Left kidney (tissue), 2 donors: ENCODE measurements around the gene LCMT2. TPM values are rescaled to one million over a fixed set of nuclear protein-coding genes. Genes with fewer than 3 reads are reported as not detected.
"Not testable (repeated sequence)": the region's sequence is repeated elsewhere in the genome, so short reads cannot be mapped to it uniquely, and the experiment has no call there.

Experiments
- DNase-seq: peaks from one replicate; pipeline ENCODE4 v3.0.0-alpha.2; 2013
- polyA plus RNA-seq: library from polyadenylated mRNA; unstranded; fragments of 120-200 nt; gene quantifications from one replicate; pipeline ENCODE4 v1.2.1, GENCODE V29; 2013; ENCODE audit not compliant: insufficient read length

Gene LCMT2
- polyA plus RNA-seq, 1 donor, result 12.9 TPM

DNA sequence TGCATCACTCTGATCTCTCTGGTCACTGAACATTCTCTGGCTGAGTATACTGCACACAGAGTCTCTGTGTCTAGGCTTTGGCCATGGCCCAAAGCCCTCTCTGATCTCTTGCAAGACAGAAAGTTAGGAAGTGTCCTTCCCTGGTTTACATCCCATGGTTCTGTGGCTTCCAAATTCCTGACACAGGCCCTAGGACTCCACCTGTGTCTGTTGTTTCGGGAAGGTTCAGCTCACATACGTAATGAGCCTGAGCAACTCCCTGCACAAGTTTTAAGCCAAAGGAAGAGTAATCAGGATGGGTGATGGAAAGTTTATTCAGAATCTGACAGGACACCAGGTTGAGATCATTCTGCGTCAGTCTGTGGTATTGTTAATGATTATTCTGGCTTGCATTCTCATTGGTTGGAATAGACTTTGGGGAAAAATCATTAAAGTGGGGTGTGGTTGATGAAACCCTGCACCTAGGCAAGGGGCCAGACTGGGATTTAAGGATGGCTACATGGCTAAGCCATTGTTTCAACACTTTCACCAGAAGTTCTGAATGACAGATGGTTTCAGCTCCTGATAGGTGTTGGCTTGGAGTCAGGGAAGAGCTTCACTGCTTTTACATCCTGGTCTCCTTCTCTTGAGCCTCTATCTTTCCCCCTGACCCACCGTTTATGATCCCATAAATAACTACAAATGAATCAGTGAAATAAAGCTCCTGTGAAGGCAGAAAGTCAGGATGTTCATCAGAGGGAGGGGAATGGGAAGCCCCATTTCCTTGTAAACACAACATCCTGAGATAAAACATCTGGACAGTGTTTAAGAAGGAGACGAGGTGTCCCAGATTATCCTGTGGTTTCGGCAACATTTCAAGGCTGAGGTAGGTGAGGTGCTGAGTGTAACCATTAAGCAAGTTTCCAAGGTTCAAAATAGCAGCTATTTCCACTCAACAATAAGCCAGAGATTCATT is 14.1 kb downstream of the LCMT2 start:
- no peak for DNase-seq

DNA sequence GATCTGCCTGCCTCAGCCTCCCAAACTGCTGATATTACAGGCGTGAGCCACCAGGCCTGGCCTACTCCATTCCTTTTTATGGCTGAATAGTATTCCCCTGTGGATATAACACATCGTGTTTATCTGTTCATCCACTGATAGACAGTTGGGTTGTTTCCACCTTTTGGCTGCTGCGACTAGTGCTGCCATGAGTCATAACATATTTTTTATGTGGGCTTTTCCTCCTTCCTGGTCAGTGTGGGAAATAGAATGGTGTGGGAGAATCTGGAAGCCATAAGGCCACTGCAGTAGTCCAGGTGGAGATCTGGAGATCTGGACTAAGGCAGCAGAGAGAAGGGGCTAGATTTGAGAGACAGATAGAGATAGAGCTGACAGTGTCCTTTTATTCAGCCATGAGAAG is 16.2 kb downstream of the LCMT2 start:
- no peak for DNase-seq

DNA sequence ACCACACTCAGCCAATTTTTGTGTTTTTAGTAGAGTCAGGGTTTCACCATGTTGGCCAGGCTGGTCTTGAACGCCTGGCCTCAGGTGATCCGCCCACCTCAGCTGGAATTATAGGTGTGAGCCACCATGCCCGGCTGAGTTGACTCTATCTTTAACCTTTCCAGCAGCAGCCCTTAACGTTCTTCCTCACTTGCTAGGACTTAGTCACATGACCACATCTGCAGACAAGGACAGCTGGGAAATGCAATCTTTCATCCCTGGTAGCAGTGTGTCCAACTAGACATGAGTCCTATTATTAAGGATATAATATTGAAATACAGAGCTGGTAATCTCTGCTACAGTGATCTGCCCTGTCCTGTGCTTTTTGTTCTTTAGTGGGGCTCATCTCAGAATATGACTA is 18.0 kb downstream of the LCMT2 start:
- DNase-seq, result no peak

DNA sequence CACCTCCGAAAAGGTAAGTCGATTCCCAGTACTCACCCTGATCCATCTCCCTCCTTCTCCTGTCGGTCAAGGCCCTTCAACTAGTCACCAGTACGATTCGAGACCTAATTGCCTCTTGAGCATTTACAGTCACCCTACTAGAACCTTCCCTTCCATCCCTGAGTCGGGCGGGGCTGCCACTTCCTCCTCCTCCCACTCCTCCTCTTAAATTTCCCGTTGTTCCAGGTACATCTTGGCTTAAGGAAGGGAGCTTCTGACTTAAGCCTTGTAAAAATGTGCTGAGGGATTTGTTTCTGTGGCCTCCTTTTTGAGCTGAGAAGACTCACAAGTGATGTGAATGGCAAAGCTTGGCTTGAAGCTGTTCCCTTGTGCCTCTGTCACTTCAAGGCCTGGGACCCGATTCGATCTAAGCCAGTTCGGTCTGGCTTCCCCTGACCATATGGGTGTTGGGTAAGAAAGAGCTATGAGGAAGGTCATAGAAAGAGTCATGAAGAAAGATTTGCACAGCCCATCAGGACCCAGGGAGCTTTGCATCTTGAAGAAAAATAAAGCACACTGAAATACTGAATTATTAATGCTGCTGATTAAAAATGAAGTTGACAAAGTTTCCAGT is 28.1 kb downstream of the LCMT2 start, which contains the start of gene TGM7:
TGM7 (minus strand) TSS at position 51 of the 613 bp plus-strand sequence.
- no peak for DNase-seq

DNA sequence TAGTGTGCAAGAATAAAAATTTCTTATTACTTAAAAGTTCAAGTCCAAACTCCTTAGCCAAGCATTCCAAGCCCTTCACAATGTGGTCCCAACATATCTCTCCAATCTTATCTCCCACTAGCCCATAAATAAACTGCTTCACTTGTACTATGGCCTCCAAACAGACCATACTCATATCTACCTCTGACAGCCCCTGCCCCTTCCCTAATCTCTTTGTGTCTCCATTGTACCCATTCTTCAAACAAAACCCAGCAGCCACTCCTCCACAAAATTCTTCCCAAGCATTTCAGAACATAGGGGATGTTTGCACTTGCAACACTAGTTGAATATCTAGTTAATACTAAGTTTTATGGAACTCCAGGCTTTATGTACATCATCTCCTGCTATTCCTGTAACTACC is 30.5 kb downstream of the LCMT2 start:
- DNase-seq, result no peak

DNA sequence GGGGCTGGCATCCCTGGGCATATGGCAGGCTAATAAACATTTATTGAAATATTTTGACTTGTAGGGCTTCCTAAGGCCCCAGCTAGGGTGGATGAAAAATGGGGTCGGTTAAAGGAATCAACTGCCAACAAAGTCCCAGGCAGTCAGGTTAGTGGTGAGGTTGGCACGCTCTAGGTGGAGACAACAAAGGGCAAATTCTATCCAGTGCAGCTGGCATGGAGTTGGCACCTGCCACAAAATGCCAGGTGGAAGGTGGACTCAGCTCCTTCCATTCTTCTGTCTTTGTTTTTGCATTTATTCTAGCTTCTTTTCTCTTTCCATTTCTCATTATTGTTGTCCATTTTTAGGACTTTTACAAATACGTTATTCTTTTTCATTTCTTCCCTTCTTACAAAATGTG is 31.0 kb downstream of the LCMT2 start:
- DNase-seq, result no peak

DNA sequence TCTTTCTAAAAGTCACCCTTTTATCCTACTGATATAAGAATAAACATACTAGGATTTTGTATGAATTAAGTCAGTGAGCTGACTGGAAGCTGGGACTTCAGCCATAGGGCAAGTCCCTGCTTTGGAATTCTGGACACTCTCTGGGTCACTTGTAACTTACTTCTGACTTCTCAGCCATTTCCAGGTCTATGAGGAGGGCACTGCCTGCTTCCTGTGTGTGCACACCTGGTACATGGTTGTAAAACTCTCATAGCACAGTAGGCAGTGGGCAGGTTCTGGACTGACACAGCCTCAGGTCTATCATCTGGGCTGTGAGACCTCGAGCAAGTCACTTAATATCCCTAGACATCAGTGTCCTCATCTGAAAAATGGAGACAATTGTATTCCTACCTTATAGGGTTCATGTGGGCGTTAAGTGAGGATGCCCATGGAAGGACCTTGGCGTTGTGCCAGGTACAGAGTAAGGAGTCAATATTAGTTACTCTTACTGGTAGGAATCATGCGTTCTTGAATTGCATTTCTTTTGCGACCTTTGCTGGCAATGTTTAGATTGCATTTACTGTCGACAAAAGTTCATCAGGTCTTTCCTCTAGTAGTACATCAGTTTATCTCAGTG is 36.2 kb downstream of the LCMT2 start:
- no peak for DNase-seq

DNA sequence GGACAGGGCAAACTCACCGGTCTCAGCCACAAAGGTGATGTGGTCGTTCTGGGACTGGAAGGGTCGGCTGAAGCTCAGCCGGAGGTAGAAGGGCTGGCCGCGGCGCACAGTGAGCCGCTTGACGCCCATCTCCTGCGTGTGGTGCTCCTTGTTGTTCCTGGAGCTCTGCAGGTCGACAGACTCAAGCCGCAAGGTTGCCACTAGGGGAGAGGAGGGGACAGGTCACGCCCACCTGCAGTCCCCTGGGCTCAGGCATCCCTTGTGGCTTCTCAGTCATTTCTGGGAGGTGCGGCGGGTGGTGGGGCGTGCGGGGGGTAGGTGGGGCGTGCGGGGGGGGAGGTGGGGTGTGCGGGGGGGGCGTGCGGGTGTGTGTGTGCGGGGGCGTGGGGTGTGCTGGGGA is 36.9 kb downstream of the LCMT2 start:
- no peak for DNase-seq

DNA sequence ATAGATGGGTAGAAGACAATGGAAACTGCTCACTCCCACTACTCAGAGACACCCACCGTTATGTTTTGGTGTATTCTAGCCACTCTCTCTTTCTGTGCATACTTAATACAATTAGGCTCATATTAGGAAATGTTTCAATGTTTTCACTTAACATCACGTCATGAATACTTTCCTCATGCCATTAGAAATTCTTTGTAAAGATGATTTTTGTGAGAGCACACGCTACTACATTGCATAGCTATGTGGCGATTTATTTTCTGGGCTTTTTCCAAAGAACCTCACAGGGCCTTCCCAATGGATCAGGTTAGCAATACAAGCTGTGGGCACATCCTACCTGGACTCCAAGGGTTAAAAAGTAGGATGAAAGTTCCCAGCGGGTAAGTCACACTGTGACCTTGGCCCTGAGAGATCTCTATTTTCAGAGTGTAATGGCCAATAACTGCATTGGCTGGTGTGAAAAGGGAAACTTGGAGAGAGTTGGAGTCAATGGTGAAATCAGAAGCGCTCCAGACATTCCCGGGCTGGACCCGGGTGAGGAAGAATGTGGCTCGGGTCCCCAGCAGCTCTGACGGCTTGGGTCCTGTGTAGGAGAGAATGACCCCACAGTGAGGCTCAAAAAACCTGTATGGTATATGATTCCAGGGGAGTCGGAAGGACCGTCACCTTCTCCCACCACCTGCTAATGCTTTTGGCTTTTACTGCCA is 37.8 kb downstream of the LCMT2 start:
- no peak for DNase-seq

DNA sequence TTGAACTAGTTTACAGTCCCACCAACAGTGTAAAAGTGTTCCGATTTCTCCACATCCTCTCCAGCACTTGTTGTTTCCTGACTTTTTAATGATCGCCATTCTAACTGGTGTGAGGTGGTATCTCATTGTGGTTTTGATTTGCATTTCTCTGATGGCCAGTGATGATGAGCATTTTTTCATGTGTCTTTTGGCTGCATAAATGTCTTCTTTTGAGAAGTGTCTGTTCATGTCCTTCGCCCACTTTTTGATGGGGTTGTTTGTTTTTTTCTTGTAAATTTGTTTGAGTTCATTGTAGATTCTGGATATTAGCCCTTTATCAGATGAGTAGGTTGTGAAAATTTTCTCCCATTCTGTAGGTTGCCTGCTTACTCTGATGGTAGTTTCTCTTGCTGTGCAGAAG is 40.7 kb downstream of the LCMT2 start:
- DNase-seq, result not testable (repeated sequence)

DNA sequence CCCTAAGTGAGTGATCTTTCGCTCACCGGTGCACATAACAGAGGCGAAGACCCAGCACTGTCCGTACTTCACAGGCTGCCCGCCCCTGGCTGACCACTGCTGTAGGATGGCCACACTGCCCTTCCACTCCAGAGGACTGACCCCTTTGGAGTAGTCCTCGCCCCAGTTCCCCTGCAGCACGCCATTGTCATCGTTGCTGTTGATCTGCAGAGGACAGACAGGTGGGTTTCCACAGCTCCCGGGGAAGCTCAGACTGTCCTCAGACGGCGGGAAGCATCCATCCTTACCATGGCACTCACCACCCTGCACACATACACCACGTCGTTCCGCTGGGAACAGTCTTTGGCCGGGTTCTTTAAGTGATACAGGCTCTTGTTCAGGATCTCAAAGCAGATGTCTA is 43.1 kb downstream of the LCMT2 start:
- no peak for DNase-seq

DNA sequence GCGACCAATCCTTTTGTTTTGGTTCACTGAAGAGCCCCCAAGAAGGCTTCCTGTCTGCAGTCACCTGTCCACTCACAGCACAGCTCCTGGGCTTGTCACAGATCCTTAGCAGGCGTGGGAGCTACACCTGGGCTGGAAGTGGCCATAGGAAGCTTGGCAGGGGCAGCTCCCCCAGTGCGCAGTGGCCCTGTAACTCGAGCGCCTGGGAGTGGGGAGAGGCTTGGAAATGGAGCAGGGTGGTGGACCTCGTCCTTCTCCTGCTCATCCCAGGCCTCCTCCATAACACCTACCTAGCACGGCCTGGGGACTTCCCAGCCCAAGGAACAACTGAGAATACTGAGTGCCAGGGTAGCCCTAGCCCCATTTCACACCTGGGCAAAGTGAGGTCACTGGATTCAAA is 44.3 kb downstream of the LCMT2 start:
- DNase-seq, result no peak

DNA sequence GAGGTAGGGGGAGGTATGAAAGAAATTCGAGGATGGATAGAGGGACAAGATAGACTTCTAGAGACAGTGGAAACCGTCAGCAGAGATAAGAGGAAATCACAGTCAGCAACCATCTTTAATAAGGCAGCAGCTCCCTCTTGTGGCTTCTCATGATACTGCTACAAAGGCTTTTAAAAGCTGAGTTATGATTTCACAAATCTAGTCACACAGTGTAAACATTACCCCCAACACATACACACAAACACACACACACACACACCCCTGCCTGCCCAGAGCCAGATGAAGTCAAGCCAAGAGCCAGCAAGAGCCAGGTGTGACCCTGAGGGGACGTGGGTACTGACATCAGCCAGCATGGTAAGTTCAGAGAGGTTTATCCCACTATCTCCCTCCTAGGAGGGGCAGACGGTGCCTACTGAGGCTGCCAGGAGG is 44.8 kb downstream of the LCMT2 start:
- DNase-seq, result peak; percentile 68

DNA sequence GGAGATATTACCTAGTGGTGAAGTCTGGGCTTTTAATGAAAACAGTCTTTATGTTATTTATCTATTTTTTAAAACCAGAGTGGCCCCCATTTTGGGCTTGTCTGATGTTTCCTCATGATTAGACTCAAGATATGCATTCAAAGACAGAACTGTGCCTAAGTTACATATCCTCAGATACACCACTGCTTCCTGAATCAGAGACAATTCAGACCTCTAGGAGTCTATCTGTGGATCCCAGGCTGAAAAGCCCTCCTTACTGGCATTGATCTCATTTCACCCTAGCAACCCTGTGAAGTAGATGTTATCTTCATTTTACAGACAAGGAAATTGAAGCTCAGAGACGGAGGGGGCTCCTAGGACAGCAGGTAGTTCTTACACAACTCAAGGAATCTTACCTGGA is 46.8 kb downstream of the LCMT2 start:
- no peak for DNase-seq

DNA sequence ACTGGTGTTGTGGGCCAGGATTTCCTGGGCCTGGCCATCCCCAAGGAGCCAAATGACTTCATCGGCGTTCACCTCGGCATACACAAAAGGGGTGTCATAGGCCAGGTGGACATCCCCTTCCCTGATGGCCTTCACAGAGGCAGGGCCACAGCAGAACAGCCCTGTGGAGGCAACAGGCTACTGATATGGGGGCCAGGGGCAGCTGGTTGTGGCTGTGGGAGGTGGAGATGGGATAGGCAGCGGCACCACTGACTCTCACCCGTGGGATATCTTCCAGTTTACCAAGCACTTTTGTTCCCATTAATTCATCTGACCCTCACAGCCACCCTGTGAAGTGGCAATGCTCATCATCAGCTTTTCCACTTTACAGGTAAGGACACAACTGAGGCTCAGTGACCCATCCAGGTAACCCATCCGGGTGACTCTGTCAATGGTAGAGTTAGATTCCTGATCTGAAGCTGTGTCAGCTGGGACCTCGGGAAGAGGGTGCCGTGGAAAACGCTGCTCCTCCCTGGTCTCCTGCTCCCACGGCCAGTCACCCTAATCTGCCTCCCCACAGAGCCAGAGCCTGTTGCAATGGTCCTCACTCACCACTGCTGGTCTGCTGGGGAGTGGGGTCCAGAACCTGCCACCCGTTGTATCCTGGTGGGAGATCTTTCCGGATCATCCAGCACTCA is 48.3 kb downstream of the LCMT2 start:
- no peak for DNase-seq

DNA sequence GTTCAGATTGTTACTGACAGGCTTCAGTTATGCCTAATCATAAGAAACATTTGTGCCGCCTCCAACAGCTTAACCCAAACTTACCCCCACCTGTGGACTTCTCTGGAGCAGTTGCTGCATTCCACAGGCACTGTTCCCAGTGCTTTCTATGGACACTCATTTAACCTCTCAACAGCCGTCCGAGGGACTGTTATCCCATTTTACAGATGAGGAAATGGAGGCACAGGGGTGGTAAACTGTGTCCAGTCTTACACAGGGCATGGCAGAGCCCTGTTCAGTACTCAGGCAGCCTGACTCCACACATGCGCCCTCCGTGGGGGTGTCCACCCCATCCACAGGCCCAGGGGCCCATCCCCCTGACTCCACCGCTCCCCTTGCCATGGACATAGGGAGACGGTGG is 49.4 kb downstream of the LCMT2 start:
- no peak for DNase-seq

DNA sequence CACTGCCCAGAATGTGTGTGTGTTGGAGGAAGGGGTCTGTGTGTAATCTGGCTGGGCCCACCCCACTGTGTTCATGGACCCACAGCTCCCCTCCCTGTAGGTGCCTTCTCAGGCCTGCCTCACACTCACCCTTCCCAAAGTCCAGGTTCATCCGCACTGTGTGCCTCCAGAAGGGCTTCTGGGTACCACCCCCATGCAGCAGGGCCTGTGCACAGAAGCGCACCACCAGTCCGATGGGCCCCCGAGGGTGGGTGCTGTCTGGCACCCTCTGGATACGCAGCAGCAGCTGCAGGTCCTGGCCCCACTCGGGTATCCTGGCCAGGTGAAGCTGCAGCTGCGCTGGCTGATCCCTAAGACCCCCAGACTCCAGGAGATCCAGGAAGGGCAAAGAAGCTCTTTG is 50.9 kb downstream of the LCMT2 start:
- no peak for DNase-seq

DNA sequence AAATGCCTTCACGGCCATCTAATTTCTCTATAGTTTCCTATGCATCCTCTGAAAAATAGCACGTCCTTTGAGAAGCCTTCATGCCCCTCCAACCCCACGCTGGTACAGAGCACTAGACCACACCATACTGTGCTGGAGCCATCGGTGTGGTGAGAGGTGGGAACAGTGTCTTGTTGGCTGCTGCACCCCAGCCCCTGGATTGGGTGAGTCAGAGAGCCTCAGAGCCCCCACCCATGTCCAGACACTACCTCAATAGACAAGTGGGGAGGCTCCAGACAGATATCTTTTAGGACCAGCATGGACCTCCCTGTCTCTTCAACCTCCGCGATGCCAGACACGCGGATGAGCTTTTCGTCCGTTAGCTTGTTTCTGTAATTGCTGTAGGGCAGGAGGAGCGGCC is 51.5 kb downstream of the LCMT2 start:
- no peak for DNase-seq

DNA sequence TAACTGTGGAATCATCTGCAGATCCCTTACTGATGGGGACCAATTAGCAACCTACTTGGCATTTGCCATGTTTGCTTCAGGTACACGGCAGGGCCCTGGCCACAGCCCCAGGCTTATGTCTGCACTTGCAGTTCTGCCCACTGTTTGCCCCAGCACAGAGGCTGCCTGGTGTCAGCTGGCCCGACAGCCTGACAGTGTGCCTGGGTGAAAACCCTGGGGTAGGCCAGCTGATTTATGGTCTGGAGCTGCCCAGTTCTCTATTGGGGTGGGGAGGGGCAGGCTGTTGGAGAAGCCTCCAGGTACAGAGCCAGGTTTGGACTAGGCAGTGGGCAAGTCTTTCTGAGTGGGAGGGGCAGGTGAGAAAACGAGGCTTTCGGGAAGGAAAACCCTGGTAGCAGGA is 52.5 kb downstream of the LCMT2 start:
- no peak for DNase-seq

DNA sequence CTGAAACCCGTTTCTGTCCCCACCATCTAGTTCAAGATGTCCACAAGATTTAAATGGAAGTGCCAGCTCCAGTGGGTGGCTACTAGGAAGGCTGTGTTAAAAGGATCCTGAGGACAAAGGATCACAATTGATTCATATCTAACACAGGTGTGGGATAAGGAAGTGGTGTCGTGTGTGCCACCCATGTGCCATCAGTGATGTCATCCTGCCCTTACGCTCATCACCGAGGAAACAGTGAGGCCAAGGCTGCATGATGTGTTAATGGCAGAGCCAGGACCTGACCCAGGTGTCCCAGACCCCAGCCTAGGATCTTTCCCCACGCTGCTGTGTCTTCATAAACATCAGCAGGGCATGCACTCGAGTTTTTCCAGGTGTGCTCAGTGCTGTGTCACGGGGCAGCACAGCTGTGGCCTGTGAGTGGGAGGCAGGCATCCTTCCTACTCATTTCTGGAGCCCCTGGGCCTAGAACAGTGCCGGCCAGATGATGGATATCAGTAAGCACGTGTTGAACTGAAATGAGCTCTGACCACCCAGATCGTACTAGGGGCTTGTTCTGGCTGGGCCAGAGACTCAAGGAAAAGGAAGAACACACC is 53.0 kb downstream of the LCMT2 start:
- DNase-seq, result no peak

DNA sequence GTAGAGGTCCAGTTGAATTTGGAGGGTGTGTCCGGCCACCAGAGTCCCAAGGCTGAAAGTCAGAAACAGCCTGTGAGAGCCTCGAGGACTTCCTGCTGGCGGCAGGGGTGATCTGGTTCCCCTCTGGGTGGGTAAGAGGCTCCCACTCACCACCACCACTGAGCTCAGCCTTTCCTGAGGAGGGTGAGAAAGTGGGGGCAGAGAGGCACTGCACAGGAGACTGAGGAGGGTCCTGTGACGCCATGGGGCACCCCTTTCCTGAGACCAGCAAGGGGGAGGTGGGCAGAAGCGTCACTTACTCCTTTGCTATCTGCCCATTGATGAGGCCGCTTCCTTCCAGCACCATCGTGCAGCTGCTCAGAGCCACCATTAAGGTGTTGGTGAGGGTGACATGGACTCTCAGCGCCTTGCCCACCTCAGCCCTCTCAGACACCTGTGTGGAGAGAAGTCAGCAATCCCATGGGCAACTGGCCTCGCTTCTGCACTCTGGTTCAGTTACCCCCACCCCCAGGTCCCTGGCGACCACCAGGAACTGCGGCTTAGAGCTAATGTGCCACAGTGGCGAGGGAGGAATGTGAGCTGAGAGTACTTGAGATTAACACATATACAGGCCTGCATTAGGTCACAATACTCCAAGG is 53.7 kb downstream of the LCMT2 start:
- DNase-seq, result no peak
